AG09309 (cell line): ENCODE results near the gene WDR77.

Experiments used
- DNase-seq: peaks from one replicate; pipeline ENCODE4 v3.0.0-alpha.2; 2010; ENCODE audit warnings: low read depth
- H3K4me3 ChIP-seq: 2 replicates; pipeline ENCODE4 v1.5.1; 2011; ENCODE audit warnings: mild to moderate bottlenecking, low read depth, low read length, moderate library complexity; ENCODE audit not compliant: control insufficient read depth
- TF ChIP-seq, protein P1 (sequence below): IDR thresholded peaks from 2 replicates; pipeline ENCODE4 v1.5.1; 2011; ENCODE audit warnings: mild to moderate bottlenecking, low read depth, low read length, inconsistent platforms; ENCODE audit not compliant: insufficient read depth, control insufficient read depth; ENCODE audit errors: missing control alignments

The WDR77 gene

DNA sequence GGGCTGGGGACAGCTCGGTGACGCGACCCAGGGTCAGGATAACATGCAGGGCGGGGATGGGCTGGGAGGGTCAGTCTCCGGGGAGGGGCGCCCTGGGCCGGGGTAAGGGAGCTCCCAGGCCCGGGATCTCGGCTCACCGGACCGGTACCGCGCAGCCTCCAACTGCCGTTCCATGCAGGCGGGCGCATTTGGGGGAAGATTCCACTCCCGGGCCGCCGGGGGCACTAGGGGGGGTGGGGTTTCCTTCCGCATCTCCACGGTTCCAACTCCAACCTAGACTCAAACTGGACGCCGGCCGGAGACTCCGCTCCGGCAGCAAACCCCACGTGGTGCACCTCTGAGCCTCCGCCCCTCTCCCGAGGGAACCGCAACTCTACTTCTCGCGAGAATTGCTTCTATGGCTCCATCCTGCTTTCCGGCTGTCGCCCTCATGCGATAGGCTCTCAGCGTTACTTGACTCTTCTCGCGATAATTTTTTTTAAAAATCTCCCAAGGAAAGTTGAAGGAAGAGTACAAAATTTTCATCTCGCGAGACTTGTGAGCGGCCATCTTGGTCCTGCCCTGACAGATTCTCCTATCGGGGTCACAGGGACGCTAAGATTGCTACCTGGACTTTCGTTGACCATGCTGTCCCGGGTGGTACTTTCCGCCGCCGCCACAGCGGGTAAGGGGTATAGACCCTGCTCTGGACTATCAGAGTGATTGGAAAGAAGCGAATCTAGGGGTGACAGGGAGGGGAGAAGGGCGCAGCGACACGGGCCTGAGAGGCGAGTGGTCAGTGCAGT is at the start of gene WDR77, which contains the start of gene ATP5PB:
WDR77 (minus strand) TSS at position 339 of the 785 bp plus-strand sequence; CDS start at position 252, 87 bp downstream.
ATP5PB (plus strand) TSS at position 547 of the 785 bp plus-strand sequence; CDS start at position 625, 78 bp downstream.
- peak within 1 kb of the TSS; percentile 99 for H3K4me3 ChIP-seq
- peak; percentile 97 for DNase-seq
- TF ChIP-seq, protein P1, sequence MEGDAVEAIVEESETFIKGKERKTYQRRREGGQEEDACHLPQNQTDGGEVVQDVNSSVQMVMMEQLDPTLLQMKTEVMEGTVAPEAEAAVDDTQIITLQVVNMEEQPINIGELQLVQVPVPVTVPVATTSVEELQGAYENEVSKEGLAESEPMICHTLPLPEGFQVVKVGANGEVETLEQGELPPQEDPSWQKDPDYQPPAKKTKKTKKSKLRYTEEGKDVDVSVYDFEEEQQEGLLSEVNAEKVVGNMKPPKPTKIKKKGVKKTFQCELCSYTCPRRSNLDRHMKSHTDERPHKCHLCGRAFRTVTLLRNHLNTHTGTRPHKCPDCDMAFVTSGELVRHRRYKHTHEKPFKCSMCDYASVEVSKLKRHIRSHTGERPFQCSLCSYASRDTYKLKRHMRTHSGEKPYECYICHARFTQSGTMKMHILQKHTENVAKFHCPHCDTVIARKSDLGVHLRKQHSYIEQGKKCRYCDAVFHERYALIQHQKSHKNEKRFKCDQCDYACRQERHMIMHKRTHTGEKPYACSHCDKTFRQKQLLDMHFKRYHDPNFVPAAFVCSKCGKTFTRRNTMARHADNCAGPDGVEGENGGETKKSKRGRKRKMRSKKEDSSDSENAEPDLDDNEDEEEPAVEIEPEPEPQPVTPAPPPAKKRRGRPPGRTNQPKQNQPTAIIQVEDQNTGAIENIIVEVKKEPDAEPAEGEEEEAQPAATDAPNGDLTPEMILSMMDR, result no peak

DNA sequence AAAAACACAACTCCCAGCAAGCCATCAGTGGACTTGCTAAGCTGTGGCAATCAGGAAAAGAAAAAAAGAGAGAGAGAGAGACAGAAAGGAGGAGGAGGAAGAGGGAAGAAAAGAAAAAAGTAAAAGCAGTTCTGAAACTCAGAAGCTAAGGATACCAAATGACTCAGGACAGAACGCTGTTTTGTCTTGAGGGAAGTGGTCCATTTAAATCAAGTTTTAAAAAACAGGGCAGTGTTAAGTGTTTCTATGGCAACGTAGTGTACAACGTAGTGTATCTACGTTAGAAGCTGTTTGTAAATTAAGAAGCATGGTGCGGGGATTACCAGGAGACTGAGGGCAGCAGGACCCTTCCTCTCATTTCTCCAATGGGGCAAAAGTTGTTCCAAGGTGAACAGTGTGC is 48.5 kb upstream of the WDR77 start:
- no peak for DNase-seq
- no peak overlapping the region for H3K4me3 ChIP-seq
- TF ChIP-seq, protein P1, result no peak

GRCh38 chr1:111496398-111496797 is 47.3 kb upstream of the WDR77 start:
- H3K4me3 ChIP-seq, result no peak overlapping the region
- DNase-seq, result no peak
- TF ChIP-seq, protein P1, result no peak

DNA sequence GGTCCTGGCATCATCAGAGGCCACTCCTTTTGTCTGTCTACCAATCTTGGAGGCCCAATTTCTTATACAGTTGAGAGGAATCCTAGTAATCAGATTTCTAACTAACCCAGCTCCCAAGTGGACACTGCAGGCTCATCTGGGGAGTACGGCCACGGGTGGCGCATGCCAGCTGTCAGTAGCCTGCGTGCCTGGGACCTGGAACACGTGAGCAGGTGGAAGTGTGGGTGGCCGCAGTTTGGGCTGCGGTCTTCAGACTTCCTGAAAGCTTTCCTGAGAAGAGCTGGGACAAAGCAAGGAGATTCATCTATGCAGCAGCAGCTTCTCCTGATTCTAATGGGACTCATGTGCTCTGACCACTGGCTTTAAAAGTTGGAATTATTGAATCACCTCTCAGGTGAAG is 42.0 kb upstream of the WDR77 start:
- DNase-seq, result no peak
- no peak overlapping the region for H3K4me3 ChIP-seq
- TF ChIP-seq, protein P1, result no peak

DNA sequence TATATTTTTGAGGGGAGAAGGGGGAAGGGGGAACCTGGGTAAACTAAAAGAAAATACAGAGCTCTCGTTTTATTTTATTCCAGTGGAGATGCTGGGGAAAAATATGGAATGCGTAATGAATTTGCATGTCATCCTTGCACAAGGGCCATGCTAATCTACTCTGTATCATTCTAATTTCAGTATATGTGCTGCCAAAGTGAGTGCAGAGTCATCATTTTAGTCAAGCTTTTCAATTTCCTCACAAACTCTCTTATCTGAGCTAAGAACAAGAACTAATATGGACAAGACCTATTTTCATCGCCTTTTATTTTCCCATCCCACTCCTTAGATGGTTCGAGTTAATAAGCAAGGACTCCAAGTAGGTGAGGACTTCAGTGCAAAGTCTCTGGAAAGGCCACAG is 41.2 kb upstream of the WDR77 start:
- TF ChIP-seq, protein P1, result no peak

DNA sequence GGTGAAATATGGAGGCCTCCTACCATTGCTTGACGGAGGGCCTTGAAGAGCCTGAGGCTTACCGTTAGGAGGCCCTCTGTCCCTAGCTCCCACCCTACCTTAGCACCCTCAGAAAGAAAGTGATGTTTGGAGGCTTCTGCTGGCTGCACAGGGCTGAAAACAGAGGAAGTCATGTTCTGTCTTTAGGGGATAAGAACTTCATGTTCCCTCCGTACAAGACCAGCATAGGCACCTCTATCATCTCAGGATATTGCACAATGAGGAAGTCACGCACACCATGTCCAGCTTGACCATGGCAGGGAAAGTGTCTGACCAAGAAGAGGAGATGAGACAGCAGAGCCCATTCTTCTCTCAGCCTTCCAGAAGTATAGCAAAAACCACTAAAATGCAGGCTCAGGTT is 40.5 kb upstream of the WDR77 start:
- TF ChIP-seq, protein P1, result no peak
- H3K4me3 ChIP-seq, result no peak overlapping the region
- no peak for DNase-seq

More for the DNA sequence above, 41.2 kb upstream of the WDR77 start:
- H3K4me3 ChIP-seq, result no peak overlapping the region
- no peak for DNase-seq
